Activated CD4-positive, alpha-beta T cell treated with anti-CD3 and anti-CD28 coated beads for 48 hours (primary cell): ENCODE measurements around the gene SLC5A4.

ENCODE experiments used
- DNase-seq: peaks from one replicate; pipeline ENCODE4 v3.0.0-alpha.2; 2020

Gene SLC5A4

DNA sequence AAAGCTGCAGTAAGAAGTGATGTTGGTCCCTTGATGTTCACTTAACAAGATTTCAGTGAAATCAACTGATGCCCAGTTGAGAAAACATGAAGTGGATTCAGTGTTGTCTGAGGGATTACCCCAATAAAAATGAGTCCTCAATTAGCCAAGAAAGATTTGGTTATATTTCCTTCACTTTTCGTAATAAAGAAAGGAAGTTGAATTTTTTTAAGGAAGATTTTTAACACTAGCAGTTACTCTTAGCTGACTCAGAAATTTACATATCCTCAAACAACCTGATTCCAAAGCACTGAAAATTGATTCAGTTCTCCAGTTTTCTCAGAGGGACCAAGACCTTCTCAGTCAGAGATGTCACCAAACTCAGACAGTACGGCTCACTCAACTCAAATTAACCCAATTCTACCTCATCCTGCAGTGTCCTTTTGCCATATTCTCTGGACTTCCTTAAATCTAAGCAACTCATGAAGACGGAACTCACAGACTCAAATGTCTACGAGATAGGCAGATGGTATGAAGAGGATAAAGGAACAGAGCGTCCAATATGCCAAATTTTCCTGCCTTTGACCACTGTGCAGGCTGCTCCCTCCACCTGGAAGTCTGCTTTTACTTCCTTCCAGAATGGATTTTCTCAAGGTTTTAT lies 22.8 kb downstream of the SLC5A4 start:
- DNase-seq = no peak

- DNase-seq = no peak
Observed at GRCh38 chr22:32226326-32227104, 28.6 kb downstream of the SLC5A4 start.

DNA sequence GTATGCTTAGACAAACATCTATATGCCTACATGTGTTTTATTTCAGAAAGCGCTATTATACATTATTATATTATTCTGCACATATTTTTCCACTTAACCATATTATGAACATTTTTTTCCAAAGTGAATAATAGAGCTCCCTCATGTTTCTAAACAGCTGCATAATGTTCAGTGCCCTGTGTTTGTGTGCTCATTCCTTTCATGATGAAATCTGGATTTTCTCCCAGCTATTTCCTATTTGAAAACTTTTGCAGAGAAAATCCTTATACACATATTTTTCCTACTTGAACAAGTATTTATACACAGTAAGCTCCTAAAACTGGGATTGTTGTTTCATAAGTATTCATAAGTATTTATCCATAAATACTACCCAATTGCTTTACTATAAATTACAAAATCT lies 32.2 kb downstream of the SLC5A4 start:
- no peak for DNase-seq

- no peak for DNase-seq
Observed at GRCh38 chr22:32219026-32219425, 36.1 kb downstream of the SLC5A4 start.

- DNase-seq = no peak
Observed at GRCh38 chr22:32218470-32218869, 36.7 kb downstream of the SLC5A4 start.

DNA sequence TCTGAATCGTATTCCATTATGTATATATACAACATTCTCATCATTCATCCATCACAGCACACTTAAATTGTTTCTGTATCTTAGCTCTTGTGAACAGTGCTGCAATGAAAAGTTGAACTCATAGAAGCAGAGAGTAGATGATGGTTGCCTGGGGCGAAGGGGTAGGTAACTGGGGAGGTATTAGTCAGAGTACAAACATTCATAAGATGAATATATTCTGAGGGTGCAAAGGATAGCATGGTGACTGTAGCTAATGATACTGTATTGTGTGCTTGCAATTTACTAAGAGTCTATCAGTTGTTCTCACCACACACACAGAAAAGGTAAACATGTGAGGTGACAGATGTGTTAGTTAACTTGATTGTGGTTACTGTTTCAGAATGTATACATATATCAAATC lies 37.7 kb downstream of the SLC5A4 start:
- no peak for DNase-seq

DNA sequence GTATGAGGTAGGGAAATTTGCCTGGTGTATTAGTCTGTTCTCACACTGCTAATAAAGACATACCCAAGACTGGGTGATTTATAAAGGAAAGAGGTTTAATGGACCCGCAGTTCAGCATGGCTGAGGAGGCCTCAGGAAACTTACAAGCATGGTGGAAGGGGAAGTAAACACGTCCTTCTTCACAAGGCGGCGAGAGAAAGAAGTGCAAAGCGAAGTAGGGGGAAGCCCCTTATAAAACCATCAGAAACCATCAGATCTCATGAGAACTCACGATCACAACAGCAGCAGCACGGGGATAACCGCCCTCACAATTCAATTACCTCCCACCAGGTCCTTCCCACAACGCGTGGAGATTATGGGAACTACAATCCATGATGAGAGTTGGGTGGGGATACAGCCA lies 38.2 kb downstream of the SLC5A4 start:
- no peak for DNase-seq

GRCh38 chr22:32211011-32211410 lies 44.1 kb downstream of the SLC5A4 start:
- DNase-seq = no peak

DNA sequence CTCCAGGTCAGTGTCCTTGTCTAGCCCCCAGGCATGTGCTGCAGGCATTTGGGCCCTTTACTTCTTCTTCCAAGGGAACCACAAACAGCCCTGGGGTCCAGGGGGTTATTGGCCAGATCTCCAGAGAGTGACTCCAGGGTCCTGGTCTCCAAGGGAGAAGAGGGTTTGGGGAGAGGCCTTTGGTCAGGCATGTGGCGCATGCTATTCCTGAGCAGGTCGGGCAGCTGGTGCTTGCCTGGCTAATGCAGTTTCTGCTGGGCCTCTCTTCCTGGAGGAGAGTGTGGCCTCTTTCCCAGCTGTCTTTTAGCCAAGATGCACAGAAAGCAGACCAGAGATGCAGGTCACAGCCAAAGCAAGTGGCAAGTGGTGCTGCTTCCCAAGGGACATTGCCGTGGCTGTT lies 46.5 kb downstream of the SLC5A4 start:
- no peak for DNase-seq

- DNase-seq = no peak
Observed at GRCh38 chr22:32207971-32208480, 47.1 kb downstream of the SLC5A4 start.

DNA sequence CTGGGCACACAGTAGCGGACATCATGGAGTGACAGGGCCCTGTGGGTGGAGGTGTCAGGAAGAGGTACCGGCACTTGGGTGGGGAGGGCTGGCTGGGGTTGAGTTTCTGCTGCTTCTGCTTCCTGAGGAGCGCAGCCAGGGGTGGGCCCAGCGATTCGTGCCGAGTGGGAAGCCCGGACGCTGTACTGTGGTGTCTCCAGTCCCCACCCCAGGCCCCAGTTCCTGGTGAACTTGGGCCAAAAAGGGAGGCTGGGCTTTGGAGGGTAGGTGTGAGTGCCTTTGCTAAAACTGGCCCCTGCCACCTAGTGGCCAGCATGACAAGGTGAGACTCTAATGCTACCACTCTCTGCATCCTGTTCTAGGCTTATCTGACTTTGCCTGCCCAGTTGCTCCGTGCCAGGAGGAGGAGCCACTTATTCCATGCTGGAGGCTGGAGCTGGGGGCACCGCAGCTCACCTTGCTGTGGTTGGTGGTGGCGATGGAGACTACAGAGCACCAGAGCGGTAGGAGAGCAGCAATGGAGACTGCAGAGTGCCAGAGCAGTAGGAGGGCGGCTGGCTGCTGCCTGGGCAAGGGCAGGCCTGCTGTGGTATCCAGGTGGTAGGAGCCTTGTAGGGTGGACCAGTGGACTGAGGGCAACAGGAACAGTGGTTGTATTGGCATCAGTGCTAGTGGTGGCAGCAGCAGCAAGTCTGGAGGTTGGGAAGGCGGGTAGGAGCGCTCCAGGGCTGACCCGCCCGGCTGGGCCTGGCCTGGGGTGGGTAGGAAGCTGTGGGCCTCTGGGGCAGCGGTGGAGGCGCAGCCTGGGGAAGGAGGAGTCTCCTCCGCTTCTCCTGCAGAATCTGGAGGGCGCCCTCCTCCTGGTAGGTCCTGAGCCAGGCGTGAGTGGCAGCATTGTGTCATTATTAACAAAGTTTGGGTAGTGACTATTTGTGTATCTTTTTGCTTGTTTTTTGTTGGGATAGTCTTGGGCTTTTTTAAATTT lies 48.1 kb downstream of the SLC5A4 start:
- DNase-seq = peak; percentile 58

DNA sequence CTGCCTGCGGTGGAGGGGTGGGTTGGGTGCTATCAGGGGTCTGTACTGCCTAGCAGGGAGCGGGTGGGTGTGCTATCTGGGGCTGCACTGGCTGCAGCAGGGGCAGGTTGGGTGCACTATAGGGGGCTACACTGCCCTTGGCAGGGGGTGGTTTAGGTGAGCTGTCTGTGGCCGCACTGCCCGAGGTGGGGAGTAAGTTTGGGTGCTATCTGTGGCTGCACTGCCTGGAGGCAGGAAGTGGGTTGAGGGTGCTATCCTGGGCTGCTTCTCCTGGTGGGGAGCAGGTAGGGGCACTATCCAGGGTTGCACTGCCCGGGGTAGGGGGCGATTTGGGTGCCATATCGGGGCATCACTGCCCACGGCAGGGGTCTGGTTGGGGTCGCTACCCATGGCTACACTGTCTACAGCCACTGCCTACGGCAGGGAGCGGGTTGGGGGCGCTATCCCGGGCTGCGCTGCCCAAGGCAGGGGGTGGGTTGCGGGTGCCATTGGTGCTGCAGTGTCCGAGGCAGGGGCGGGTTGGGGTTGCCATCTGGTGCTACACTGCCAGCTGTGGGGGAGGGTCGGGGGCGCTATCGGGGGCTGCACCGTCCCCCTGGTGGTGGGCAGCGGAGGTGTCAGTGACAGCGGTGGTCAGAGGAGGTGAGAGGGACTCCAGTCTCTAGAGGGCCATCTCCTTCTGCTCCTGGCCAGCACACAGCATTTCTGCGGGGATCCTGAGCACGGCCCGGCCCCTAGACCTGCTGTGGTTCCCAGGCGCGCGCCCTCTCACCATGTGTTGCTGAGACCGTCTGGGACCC lies 49.0 kb downstream of the SLC5A4 start:
- no peak for DNase-seq

DNA sequence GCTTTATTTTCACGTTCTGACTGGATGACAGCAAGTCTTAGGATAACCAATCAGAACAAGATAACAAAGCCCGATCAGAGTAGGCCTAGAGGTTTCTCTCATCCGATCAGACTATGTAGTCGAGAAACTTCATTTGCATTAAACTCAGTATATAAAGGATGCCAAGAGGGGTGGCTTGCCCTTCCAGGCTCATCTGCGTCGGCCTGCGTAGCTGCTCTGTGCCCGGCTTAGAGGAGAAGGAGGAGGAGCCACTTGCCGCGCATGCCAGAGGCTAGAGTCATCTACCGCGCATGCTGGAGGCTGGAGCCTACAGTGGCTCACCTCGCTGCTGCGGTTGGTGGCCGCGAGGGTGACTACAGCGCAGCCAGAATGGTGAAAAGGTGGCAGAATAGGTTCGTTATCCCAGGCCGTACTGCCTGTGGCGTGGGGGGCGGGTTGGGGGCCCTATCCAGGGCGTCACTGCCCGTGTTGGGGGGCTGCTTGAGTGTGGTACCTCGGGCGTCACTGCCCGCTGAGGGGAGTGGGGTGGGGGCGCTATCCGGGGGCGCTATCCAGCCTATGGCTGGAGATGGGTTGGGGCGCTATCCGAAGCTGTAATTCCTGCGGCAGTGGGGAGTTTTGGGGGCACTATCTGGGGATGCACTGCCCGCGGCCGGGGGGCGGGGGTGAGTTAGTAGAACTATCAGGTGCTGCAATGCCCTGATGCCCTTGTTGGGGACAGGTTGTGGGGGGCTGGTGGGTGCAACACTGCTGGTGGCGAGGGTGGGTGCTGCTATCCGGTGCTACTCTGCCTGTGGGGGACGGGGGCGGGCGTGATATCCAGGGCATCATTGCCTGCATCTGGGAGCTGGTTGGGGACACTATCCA lies 50.1 kb downstream of the SLC5A4 start, which contains the start of gene RFPL2:
TSS of gene RFPL2 (minus strand) at position 218 of the 867 bp plus-strand sequence. CDS start 2,622 bp downstream, outside the sequence.
- DNase-seq = peak; percentile 62

DNA sequence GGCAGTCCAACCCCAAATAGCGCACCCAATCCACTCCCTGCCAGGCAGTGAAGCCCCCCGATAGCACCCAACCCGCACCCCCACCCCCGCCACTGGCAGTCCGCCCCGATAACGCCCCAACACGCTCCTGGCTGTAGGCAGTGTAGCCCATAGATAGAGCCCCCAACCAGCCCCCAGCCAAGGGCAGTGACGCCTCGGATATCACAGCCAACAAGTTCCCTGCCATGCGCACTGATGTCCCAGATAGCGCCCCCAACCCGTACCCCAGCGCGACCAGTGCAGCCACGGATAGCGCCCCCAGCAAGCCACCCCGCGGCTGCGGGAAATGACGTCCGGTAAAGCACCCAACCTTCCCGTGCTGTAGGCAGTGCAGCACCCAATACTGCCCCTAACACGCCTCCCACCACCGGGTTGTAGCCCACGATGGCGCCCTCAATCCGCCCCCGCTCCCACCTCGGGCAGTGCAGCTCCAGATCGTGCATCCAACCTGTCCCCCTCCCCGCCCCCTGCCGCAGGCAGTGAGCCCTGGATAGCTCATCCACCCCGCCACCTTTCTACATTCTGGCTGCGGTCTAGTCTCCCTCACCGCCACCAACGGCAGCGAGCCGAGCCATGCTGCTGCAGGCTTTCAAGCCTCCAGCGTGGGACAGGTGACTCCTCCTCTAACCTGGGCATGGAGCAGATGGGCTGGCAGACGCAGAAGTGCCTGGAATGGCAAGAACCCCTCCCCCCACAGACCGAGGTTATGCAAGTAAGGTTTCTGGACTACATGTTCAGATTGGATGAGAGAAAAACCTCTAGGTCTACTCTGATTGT lies 50.9 kb downstream of the SLC5A4 start:
- DNase-seq = peak; percentile 40

GRCh38 chr22:32203181-32204039 lies 51.7 kb downstream of the SLC5A4 start:
- no peak for DNase-seq

- DNase-seq = peak; percentile 53
Observed at GRCh38 chr22:32202539-32203180, 52.5 kb downstream of the SLC5A4 start.

DNA sequence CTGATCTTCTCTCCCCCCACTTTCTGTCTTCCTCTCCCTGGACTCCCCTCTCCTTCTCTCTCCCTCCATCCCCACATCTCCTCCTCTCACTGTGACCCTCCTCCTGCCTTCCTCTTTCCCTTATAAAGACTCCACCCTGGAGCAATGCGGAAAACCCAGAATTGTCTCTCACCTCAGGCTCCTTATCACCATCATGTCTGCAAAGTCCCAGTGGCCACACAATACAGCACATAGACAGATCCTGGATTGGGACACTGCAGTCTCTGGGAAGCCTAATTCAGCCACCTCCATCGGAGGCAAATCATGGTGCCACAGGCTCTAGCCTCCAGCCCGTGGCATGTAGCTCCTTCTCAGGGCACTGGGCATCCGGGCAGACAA lies 53.0 kb downstream of the SLC5A4 start:
- DNase-seq = no peak

DNA sequence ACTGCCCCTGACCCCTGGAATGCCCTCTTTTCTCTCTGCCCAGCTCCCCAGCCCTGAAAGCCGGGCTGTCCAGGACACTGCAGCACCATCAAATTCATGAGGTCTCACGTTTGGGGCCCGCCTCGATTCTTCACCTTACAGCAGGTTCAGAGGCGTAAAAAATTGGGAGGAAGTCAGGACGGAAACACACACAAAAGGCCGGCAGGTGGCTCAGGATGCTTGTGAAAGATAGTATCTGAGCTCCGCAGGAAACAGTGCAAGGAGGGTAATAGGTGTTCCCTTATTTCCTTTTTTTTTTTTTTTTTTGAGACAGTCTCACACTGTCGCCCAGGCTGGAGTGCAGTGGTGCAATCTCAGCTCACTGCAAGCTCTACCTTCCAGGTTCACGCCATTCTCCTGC lies 54.4 kb downstream of the SLC5A4 start:
- DNase-seq = no peak

GRCh38 chr22:32199961-32200360 lies 55.2 kb downstream of the SLC5A4 start:
- no peak for DNase-seq
